Measurements from ENCODE around the gene SNX8. TPM values are rescaled to one million over a fixed set of nuclear protein-coding genes. Genes with fewer than 3 reads are reported as not detected.

The SNX8 gene
- total RNA-seq, 6 donors from 2014 or later, result 16.0 to 74.3 (median 41.2) TPM

GRCh38 chr7:2225336-2225735, 88.9 kb downstream of the SNX8 start:
- Histone ChIP-seq H3K27ac (peak overlapping the region; percentile 59 to 83 (median 70)), H3K4me1 (peaks cover 0 to 16% (median 7%) of the 10 kb centered on the region in 4 donors), H3K9me3 (no peaks in the 10 kb centered on the region), H3K4me3 (no peak overlapping the region), H3K36me3 (peaks cover 6 to 75% (median 52%) of the 10 kb centered on the region in 4 donors), H3K27me3 (no peaks in the 10 kb centered on the region)
- DNase-seq, result peak; percentile 55 to 89
- TF ChIP-seq POLR2AphosphoS5 (IDR thresholded peaks at IDR 0.05) (peak; percentile 28 to 48), POLR2A (IDR thresholded peaks at IDR 0.05) (no peak), EP300 (IDR thresholded peaks at IDR 0.05) (peak in 1 of 4 donors; percentile 87)
- TF ChIP-seq, protein P1, sequence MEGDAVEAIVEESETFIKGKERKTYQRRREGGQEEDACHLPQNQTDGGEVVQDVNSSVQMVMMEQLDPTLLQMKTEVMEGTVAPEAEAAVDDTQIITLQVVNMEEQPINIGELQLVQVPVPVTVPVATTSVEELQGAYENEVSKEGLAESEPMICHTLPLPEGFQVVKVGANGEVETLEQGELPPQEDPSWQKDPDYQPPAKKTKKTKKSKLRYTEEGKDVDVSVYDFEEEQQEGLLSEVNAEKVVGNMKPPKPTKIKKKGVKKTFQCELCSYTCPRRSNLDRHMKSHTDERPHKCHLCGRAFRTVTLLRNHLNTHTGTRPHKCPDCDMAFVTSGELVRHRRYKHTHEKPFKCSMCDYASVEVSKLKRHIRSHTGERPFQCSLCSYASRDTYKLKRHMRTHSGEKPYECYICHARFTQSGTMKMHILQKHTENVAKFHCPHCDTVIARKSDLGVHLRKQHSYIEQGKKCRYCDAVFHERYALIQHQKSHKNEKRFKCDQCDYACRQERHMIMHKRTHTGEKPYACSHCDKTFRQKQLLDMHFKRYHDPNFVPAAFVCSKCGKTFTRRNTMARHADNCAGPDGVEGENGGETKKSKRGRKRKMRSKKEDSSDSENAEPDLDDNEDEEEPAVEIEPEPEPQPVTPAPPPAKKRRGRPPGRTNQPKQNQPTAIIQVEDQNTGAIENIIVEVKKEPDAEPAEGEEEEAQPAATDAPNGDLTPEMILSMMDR (IDR thresholded peaks at IDR 0.05), result no peak
- ATAC-seq (ENCODE audit: low FRiP score in 2 of 2), result peak; percentile 36 to 81
- WGBS, 2 donors, result 70 to 75% methylated on average over 13 to 14 of the region's 14 CpGs

DNA sequence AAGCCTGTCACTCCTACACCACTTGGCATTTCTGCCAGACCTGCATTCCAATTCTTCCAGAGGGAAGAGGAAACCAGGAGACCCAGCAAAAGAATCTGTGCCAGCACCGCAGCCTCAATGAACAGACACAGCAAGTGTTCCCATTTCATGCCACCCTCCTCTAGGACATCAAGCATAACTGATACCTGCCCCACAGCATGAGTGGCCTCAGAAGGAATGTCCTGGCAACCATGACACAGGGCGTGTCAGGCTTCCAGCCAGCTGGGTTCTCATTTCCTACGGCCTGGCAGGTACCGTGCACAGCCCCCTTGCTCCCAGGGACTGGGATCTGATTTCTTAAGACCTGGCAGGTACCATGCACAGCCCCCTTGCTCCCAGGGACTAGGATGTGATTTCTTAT, 89.3 kb downstream of the SNX8 start:
- Histone ChIP-seq H3K4me1 (peaks cover 0 to 15% (median 7%) of the 10 kb centered on the region in 4 donors), H3K27me3 (no peaks in the 10 kb centered on the region), H3K36me3 (peaks cover 6 to 79% (median 56%) of the 10 kb centered on the region in 4 donors), H3K4me3 (no peak overlapping the region), H3K27ac (peak overlapping the region; percentile 59 to 83 (median 70)), H3K9me3 (no peaks in the 10 kb centered on the region)
- peak; percentile 20 to 81 for ATAC-seq (ENCODE audit: low FRiP score in 2 of 2)
- DNase-seq, result peak in 1 of 2 donors; percentile 80
- WGBS, 2 donors, result 53 to 100% methylated on average over 1 to 4 of the region's 4 CpGs
- TF ChIP-seq POLR2AphosphoS5 (IDR thresholded peaks at IDR 0.05) (peak in 1 of 2 donors; percentile 3), EP300 (IDR thresholded peaks at IDR 0.05) (no peak), POLR2A (IDR thresholded peaks at IDR 0.05) (no peak)
- TF ChIP-seq, protein P1 (IDR thresholded peaks at IDR 0.05), result no peak

GRCh38 chr7:2224491-2224928, 89.7 kb downstream of the SNX8 start:
- TF ChIP-seq POLR2AphosphoS5 (IDR thresholded peaks at IDR 0.05), result no peak
- no peak for TF ChIP-seq EP300 (IDR thresholded peaks at IDR 0.05)
- TF ChIP-seq POLR2A (IDR thresholded peaks at IDR 0.05), result no peak
- TF ChIP-seq, protein P1 (IDR thresholded peaks at IDR 0.05), result no peak
- Histone ChIP-seq H3K4me1 (peaks cover 0 to 15% (median 7%) of the 10 kb centered on the region in 4 donors), H3K27ac (peak overlapping the region; percentile 40 to 83 (median 66)), H3K4me3 (no peak overlapping the region), H3K36me3 (peaks cover 6 to 80% (median 55%) of the 10 kb centered on the region in 4 donors), H3K9me3 (no peaks in the 10 kb centered on the region), H3K27me3 (no peaks in the 10 kb centered on the region)
- ATAC-seq (ENCODE audit: low FRiP score in 2 of 2) (no peak), DNase-seq (peak in 1 of 2 donors; percentile 47)
- WGBS, 2 donors, result 77 to 92% methylated on average over 9 to 13 of the region's 13 CpGs

GRCh38 chr7:2223321-2223720, 90.9 kb downstream of the SNX8 start:
- ATAC-seq (ENCODE audit: low FRiP score in 2 of 2) (no peak), DNase-seq (peak in 1 of 2 donors; percentile 64)
- Histone ChIP-seq H3K36me3 (peaks cover 6 to 84% (median 57%) of the 10 kb centered on the region in 4 donors), H3K4me1 (peaks cover 0 to 15% (median 7%) of the 10 kb centered on the region in 4 donors), H3K4me3 (no peak overlapping the region), H3K27me3 (no peaks in the 10 kb centered on the region), H3K27ac (no peak overlapping the region), H3K9me3 (no peaks in the 10 kb centered on the region)
- 97% methylated on average over 10 to 17 of the region's 17 CpGs for WGBS, 2 donors
- no peak for TF ChIP-seq EP300 (IDR thresholded peaks at IDR 0.05)
- TF ChIP-seq POLR2A (IDR thresholded peaks at IDR 0.05), result no peak
- TF ChIP-seq, protein P1 (IDR thresholded peaks at IDR 0.05), result no peak
- no peak for TF ChIP-seq POLR2AphosphoS5 (IDR thresholded peaks at IDR 0.05)

GRCh38 chr7:2222516-2222915, 91.7 kb downstream of the SNX8 start:
- no peak overlapping the region for H3K4me3 ChIP-seq
- peak in 1 of 2 donors; percentile 73 for DNase-seq
- H3K27me3 ChIP-seq, result no peaks in the 10 kb centered on the region
- peaks cover 0 to 15% (median 7%) of the 10 kb centered on the region in 4 donors for H3K4me1 ChIP-seq
- no peak for ATAC-seq (ENCODE audit: low FRiP score in 2 of 2)
- no peaks in the 10 kb centered on the region for H3K9me3 ChIP-seq
- WGBS, 2 donors, result 97% methylated on average over 21 to 22 of the region's 22 CpGs
- TF ChIP-seq, protein P1 (IDR thresholded peaks at IDR 0.05), result no peak
- TF ChIP-seq POLR2A (IDR thresholded peaks at IDR 0.05), result no peak
- no peak for TF ChIP-seq EP300 (IDR thresholded peaks at IDR 0.05)
- TF ChIP-seq POLR2AphosphoS5 (IDR thresholded peaks at IDR 0.05), result no peak
- peaks cover 10 to 92% (median 62%) of the 10 kb centered on the region in 4 donors for H3K36me3 ChIP-seq
- H3K27ac ChIP-seq, result no peak overlapping the region
